Measurements from ENCODE around the gene ALG13. TPM values are rescaled to one million over a fixed set of nuclear protein-coding genes. Genes with fewer than 3 reads are reported as not detected.
"Not testable (repeated sequence)": the region's sequence is repeated elsewhere in the genome, so short reads cannot be mapped to it uniquely, and the experiment has no call there.

ALG13 gene
- total RNA-seq, 1 donor, result 49.3 TPM

GRCh38 chrX:111756486-111756885, 75.5 kb downstream of the ALG13 start:
- DNase-seq (ENCODE audit: low read depth in 2 of 3, low spot score in 2 of 3), result no peak

GRCh38 chrX:111759686-111760085, 78.7 kb downstream of the ALG13 start:
- DNase-seq (ENCODE audit: low read depth in 2 of 3, low spot score in 2 of 3), result no peak

- DNase-seq (ENCODE audit: low read depth in 2 of 3, low spot score in 2 of 3), result no peak
Measured at GRCh38 chrX:111761578-111762135, 80.7 kb downstream of the ALG13 start.

- DNase-seq (ENCODE audit: low read depth in 2 of 3, low spot score in 2 of 3), result no peak
Measured at GRCh38 chrX:111778591-111778990, 97.6 kb downstream of the ALG13 start.

DNA sequence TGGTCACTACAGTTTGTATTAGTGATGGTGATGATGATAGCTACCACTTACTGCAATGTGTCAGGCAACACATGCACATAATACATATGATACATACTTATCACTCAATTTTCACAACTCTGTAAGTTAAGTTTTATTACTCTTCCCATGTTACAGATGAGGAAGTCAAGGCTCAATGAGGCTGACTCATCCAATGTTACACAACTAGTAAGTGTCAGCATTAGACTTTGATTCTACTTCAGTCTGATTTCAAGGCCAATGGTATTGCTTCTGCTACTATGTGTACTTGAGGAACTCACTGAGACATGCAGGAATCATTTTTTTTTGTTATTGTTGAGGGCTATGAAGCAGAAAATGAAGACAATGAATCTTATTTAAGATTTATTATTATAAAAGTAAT, 98.6 kb downstream of the ALG13 start:
- DNase-seq (ENCODE audit: low read depth in 2 of 3, low spot score in 2 of 3), result no peak

GRCh38 chrX:111784667-111785066, 103.7 kb downstream of the ALG13 start:
- DNase-seq (ENCODE audit: low read depth in 2 of 3, low spot score in 2 of 3), result no peak

- DNase-seq (ENCODE audit: low read depth in 2 of 3, low spot score in 2 of 3), result not testable (repeated sequence)
Measured at GRCh38 chrX:111790054-111790453, 109.1 kb downstream of the ALG13 start.

Small RNA genes within 50 kb of the gene (small RNA-seq; reads per million reads assigned to genes)
- 0.95 reads per million, percentile 29 among the genes with 10 or more reads in this experiment for gene RNA5SP512

Other genes starting within 250 kb of the ALG13 start
- 2.4 TPM for gene SERTM2, start 169.5 kb upstream of the ALG13 start, total RNA-seq
- not detected for gene TRPC5OS, start 195.0 kb downstream of the ALG13 start, total RNA-seq